Measurements from ENCODE around the gene ITGAD.

ITGAD gene

DNA sequence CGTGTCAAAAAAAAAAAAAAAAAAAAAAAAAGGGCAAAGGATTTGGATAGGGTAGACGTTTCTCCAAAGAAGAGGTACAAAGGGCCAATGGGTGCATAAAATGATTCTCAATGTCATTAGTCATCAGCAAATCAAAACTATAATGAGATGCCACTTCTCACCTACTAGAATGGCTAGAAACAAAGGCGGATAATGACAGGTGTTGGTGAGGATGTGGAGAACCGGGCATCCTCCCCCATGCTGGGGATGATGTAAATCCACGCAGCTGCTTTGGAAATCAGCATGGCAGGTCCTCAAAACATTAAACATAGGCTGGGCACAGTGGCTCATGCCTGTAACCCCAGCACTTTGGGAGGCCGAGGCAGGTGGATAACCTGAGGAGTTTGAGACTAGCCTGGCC, 28.7 kb upstream of the ITGAD start:
- in situ Hi-C loops (cut with HindIII; ENCODE audit: low sequenced_read_pairs): no loop called here

GRCh38 chr16:31365131-31365865, 27.8 kb upstream of the ITGAD start:
- in situ Hi-C loops (cut with HindIII; ENCODE audit: low sequenced_read_pairs): no loop called here

- in situ Hi-C loops (cut with HindIII; ENCODE audit: low sequenced_read_pairs): no loop called here
Observed at GRCh38 chr16:31367853-31368252, 25.3 kb upstream of the ITGAD start.

DNA sequence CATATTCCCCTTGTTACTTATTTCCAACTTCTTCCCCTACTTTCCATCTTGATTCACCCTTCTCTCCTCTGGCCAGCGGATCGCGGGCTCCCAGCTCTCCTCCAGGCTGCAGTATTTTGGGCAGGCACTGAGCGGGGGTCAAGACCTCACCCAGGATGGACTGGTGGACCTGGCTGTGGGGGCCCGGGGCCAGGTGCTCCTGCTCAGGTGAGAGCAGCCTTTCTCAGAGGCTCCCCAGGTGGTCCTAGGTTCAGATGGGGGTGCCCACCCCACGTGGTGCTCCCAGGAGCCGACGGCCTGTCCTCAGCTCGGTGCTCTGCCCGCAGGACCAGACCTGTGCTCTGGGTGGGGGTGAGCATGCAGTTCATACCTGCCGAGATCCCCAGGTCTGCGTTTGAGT, 22.1 kb upstream of the ITGAD start:
- in situ Hi-C loops (cut with HindIII; ENCODE audit: low sequenced_read_pairs): no loop called here

GRCh38 chr16:31371619-31372484, 21.3 kb upstream of the ITGAD start:
- in situ Hi-C loops (cut with HindIII; ENCODE audit: low sequenced_read_pairs): no loop called here

- in situ Hi-C loops (cut with HindIII; ENCODE audit: low sequenced_read_pairs): no loop called here
Observed at GRCh38 chr16:31373235-31373634, 19.9 kb upstream of the ITGAD start.

DNA sequence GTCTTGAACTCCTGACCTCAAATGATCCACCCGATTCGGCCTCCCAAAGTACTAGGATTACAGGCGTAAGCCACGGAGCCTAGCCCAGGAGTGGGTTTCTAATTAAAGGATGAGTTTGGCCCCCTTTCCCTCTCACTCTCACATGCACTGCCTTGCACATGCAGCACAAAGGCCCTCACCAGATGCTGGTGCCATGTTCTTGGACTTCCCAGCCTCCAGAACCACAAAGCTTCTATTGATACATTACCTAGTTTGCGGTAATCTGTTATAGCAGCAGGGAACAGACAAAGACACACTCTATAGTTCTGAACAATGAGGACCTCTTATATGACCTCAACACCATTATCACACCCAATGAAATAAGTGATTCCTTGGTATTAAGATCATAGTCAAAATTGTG, 17.9 kb upstream of the ITGAD start:
- in situ Hi-C loops (cut with HindIII; ENCODE audit: low sequenced_read_pairs): loop anchor here (25.0 kb wide), 1 partner anchor 163 kb away; the partner anchor contains the start of genes PYCARD, PYDC1 and TRIM72

- in situ Hi-C loops (cut with HindIII; ENCODE audit: low sequenced_read_pairs): loop anchor here (25.0 kb wide), 1 partner anchor 164 kb away; the partner anchor contains the start of genes PYCARD, PYDC1 and TRIM72
Observed at GRCh38 chr16:31376705-31377104, 16.4 kb upstream of the ITGAD start.

GRCh38 chr16:31377210-31377903, 15.8 kb upstream of the ITGAD start:
- in situ Hi-C loops (cut with HindIII; ENCODE audit: low sequenced_read_pairs): loop anchor here (25.0 kb wide), 1 partner anchor 165 kb away; the partner anchor contains the start of genes PYCARD, PYDC1 and TRIM72

- in situ Hi-C loops (cut with HindIII; ENCODE audit: low sequenced_read_pairs): loop anchor here (25.0 kb wide), 1 partner anchor 168 kb away; the partner anchor contains the start of genes PYCARD, PYDC1 and TRIM72
Observed at GRCh38 chr16:31380201-31380600, 12.9 kb upstream of the ITGAD start.

GRCh38 chr16:31382485-31383161, 10.5 kb upstream of the ITGAD start:
- in situ Hi-C loops (cut with HindIII; ENCODE audit: low sequenced_read_pairs): loop anchor here (25.0 kb wide), 1 partner anchor 170 kb away; the partner anchor contains the start of genes PYCARD, PYDC1 and TRIM72

- in situ Hi-C loops (cut with HindIII; ENCODE audit: low sequenced_read_pairs): loop anchor here (25.0 kb wide), 1 partner anchor 173 kb away; the partner anchor contains the start of genes PYCARD, PYDC1 and TRIM72
Observed at GRCh38 chr16:31385680-31386079, 7.5 kb upstream of the ITGAD start.

DNA sequence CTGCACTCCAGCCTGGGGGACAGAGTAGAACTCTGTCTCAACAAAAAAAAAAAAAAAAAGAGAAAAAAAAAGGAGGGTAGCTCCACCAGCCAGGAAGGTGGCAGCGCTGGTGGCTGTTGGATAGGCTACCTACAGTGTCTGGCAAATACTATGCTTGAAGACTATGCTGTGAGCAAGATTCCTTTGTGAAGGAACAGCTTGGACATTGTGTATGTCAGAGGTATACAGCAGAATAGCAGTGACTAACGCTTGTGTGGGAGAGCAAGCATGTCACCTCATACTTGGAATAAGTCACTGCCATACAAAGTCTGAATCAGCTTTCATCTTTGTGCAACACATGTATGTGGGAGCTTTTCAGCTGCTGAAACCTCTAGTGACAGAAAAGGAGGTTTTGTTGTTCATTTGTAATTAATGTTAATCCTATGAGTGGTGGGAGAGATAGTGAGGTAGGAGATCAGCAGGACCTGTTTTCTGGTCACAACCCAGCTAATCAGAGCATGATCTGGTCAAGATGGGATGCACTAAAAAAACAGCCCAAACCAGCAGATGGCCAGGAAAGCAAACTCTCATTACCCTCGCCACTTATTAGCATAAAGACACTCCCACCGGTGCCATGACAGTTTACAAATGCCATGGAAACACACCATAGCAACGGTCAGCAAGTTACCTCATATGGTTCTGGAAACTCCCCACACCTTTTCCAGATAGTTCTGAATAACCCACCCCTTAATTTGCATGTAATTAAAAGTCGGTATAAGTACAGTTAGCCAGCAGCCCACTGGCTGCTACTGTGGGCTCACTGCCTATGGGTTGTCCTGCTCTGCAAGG, 6.8 kb upstream of the ITGAD start:
- in situ Hi-C loops (cut with HindIII; ENCODE audit: low sequenced_read_pairs): loop anchor here (25.0 kb wide), 1 partner anchor 174 kb away; the partner anchor contains the start of genes PYCARD, PYDC1 and TRIM72

- in situ Hi-C loops (cut with HindIII; ENCODE audit: low sequenced_read_pairs): loop anchor here (25.0 kb wide), 1 partner anchor 176 kb away; the partner anchor contains the start of genes PYCARD, PYDC1 and TRIM72
Observed at GRCh38 chr16:31388535-31388934, 4.6 kb upstream of the ITGAD start.

GRCh38 chr16:31390504-31391041, 2.6 kb upstream of the ITGAD start:
- in situ Hi-C loops (cut with HindIII; ENCODE audit: low sequenced_read_pairs): loop anchor here (25.0 kb wide), 1 partner anchor 178 kb away; the partner anchor contains the start of genes PYCARD, PYDC1 and TRIM72

DNA sequence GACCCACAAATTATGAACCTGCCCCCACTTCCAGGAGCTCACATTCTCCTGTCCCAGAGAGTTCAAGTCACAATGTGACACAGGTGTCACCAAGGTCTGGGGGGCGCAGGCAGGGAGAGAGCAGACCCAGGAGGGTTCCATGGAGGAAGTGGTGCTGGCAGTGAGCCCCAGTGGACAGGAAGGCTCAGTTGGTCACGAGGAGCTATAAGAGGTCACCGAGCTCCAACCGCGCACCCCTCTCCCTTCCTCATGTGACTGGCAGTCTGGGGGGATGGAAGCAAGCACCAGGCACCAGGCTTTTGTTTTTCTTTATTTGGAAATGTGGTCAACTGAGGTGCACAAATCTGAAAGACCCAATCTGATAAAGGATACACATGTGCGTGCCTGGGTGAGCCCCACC, 2.5 kb downstream of the ITGAD start:
- in situ Hi-C loops (cut with HindIII; ENCODE audit: low sequenced_read_pairs): loop anchor here (25.0 kb wide), 1 partner anchor 183 kb away; the partner anchor contains the start of genes PYCARD, PYDC1 and TRIM72

DNA sequence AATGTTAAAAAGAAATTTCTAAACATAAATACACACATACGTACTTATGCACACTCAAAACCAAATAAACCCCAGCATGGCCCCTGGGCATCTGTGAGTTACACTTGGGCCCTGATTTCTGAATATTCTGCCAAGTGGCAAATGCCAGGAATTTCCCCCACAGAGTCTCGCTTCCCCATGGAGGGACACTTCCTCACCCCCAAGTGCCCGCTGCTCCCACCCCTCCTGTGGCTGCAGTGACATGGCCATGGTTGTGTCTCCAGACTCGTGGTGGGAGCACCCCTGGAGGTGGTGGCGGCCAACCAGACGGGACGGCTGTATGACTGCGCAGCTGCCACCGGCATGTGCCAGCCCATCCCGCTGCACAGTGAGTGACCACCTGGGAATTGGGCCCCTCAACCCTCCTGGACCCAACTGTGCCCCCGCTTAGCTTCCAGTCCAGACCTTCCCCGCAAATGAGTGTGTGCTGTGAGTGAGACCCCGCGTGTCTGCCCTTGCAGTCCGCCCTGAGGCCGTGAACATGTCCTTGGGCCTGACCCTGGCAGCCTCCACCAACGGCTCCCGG, 4.0 kb downstream of the ITGAD start:
- in situ Hi-C loops (cut with HindIII; ENCODE audit: low sequenced_read_pairs): loop anchor here (25.0 kb wide), 1 partner anchor 185 kb away; the partner anchor contains the start of genes PYCARD, PYDC1 and TRIM72

DNA sequence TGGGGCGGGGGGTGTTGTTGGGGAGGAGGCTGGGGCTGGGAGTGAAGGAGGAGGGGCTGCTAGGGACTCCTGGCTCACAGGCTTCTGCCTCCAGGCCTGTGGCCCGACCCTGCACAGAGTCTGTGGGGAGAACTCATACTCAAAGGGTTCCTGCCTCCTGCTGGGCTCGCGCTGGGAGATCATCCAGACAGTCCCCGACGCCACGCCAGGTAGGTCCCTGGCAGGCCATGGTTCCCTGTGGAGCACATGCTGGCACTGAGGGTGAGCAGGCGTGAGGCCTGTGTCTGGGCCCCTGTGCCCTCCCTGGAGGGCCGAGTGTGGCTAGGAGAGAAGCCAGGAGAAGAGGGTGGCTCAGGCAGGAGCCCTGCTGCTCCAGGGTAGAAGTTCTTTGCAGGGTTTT, 4.6 kb downstream of the ITGAD start:
- in situ Hi-C loops (cut with HindIII; ENCODE audit: low sequenced_read_pairs): loop anchor here (25.0 kb wide), 1 partner anchor 185 kb away; the partner anchor contains the start of genes PYCARD, PYDC1 and TRIM72

Measured in endothelial cell of hepatic sinusoid (primary cell).